GM18861 (cell line): ENCODE data around the gene STIM1.
A peak's percentile ranks its signal among the peaks of the same experiment; 100 is the strongest.

Experiments used
- ATAC-seq: cut with Tn5 transposase; IDR thresholded peaks from one replicate; pipeline ENCODE4 v1.9.1; 2021; ENCODE audit not compliant: unreplicated experiment

Gene STIM1

DNA sequence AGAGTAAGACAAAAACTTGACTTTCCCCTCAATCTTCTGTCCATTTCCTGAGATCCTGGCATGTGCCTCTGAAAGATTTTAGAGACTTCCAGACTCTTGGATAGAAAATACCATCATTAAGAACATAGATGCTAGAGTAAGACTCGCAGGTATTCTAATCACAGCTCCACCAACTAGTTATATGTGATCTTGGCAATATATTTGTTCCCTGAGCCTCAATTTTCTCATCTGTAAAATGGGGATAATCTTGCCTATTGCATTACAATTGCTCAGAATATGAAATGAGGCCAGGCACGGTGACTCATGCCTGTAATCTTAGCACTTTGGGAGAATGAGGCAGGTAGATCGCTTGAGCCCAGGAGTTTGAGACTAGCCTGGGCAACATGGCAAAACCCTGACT is 25.4 kb upstream of the STIM1 start:
- ATAC-seq = no peak

DNA sequence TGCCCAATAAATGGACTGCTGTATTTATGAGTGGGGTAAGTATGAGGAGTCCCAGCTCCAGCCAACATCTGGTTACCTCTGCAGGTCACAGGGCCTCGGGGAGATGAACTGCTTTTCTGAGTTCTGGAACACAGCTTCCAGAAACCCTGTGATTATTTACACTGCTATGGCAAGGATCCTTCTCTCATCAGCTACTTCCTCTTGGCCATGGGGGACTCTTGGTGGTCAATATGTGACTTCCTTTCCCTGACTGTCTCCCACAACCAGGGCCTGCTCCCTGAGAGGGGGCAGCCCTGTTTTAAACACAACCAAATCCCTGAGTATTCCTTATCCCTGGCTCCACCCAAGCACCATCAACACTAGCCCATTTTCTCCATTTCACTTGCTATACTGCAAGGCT is 24.7 kb upstream of the STIM1 start:
- ATAC-seq = no peak

DNA sequence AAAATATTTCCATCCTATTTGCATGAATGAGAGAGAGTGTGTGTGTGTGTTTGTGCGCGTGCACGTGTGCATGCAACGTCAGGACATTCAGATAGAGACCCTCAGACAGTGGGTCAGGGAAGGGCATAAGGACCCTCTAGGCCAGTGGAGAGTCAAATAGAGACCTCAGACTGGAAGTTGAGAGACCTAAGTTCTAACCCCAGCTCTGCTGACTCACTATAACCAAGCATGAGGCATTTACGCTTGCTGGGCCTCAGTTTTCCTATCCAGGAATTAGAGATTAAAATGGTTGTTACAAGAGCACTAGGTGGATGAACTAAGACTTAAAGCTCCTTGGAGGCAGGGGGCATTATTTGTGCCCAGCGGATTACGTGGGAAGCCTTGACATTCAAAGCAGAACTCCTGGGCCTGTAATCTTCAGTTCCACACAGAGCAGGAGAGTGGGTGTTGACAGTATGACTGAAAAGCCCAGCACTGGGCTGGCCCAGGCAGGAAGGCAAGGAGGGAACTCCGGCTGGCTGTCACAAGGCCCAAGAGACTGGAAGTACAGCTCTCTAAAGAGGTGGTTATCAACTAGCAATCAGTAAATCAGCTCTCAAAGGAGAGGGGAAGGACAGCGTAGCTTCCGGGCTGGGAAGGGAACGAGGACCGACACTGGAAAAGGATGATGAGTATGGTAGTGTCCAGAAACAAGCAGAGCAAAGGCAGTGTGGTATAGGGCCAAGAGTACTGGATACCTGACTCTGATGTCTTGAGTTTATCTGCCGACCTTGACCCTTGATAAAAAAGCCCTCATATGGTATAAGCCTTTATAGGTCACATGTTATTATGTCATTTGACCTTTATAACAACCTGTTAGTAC is 23.9 kb upstream of the STIM1 start:
- no peak for ATAC-seq

DNA sequence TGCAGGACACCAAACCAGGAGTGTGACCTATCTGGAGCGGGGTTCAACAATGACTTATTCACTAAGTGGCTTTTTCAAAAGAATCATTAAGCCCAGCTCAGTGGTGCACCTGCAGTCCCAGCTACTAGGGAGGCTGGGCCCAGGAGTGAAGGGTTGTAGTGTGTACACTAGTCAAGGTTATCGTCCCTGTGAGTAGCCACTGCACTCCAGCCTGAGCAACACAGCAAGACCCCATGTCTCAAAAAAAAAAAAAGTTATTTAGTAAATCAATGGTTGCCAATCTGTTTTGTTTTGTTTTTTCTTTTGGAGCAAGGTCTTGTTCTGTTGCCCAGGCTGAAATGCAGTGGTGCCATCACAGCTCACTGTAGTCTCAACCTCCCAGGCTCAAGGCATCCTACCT is 22.6 kb upstream of the STIM1 start:
- ATAC-seq = no peak

DNA sequence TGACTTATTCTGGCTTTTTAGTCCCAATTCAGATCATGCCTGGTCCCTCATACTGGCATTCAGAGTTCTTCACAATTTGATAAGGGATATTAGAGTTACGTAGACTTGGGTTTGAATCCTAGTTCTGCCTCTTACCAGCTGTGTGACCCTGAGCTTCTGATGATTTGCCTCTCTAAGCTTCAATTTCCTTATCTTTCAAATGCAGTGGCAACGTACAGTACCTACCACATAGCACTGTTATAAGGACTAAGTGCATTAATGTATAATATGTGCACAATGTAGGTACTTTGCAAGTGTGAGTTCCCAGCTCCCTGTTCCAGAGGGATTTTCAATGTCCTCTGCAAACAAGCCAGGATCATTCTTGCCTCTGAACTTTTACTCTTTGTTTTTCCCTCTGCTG is 22.0 kb upstream of the STIM1 start:
- no peak for ATAC-seq

DNA sequence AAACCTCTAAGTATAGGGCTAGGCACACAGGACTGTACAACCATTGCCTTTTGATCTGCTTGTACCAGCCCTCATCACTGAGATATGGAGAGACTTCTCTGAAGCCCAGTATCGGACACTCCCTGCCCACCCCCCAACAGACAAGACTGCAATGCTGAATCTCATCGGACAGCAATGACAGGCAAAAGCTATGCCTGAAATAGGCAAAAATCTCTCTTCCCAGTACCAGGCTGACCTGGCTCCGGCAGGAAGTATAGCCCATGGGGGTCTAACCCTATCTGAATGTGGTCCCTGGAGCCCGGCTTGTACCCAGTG is 21.2 kb upstream of the STIM1 start:
- ATAC-seq = no peak

DNA sequence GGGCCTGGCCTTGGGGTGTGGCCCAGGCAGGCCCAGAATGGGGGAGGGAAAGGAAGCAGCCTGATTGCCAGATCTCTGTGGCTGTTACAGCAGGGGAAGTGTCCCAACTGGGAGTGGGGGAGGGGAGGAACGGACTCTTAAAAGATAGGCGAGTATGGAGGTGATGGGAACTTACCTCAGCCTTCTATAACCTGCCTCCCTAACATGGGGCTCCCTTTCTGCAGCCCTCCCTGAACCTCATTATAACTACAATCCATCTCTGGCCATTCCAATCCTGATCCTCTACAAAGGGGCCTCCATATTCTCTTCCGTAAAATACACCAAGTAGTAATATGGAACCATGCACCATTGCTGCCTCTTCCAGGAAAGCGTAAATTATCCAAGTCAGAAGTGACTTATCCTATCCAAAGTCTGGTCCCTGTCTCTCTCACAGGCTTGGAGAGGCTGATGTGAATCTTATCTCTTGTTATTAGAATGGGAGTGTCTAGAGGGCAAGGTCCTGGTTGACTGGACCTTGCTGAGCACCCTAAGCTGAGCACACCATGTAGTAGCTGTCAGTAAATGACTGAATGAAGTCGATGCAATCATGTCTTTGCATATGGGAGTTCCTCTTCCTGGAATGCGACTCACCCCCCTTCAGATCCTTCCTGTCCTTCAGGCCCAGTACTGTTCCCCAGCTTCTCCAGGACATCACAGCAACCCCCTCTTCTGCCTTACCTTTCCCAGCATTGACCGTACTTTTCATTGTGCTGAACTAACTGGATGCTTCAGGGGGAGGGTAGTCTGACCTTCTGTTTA is 20.6 kb upstream of the STIM1 start:
- ATAC-seq = no peak

DNA sequence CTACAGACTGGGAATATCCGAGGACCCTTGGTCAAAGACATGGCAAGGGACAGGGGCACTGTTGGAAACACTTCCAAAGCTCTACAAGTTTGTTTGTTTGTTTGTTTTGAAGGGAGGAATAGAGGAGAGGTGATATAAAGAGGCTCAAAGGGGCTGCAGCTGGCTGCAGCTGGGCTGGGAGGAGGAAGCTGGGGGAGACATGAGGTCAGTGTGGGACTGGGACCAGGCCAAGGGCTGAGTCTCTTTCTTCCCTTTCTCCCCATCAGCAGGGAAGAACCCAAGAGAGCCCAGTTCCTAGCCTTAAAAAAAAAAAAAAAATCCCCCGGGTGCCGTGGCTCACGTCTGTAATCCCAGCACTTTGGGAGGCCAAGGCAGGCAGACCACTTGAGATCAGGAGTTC is 19.7 kb upstream of the STIM1 start:
- ATAC-seq = no peak

DNA sequence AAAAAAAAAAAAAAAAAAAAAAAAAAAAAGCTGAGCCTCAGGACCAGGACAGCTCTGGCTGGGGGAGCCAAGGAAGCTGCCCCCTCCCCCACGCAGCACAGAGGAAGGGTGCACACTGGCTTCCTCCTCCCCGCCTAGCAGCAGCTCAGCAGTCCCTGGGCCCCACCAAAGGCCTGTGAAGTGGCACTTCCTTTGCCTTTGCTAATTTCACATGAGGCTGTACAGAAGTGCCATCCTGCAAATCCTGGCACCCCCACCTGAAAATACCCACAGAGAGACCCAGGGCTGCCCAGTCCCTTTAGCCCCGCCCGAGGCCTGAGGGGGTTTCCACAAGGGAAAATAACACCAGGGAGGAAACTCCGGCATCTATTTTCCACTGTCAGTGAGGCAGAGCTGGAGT is 18.6 kb upstream of the STIM1 start:
- no peak for ATAC-seq

DNA sequence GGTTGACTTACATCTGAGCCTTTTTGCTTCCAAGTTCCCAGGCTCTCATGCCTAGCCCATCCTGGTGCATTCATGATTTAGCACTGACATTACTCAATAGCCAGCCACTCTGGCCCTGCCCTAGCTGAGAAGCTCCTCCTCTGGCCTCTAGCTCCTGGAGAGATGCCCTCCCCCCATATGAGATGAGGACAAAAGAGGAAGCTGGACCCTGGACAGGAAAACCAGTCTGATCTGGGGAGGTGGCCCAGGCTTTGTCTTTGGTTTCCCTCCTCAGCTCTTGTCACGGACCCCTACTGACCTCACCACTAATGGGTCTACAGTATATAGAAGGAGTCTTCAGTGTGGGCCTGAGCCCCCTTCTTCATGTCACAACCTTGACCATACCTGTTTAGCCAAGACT is 17.7 kb upstream of the STIM1 start:
- ATAC-seq = no peak

DNA sequence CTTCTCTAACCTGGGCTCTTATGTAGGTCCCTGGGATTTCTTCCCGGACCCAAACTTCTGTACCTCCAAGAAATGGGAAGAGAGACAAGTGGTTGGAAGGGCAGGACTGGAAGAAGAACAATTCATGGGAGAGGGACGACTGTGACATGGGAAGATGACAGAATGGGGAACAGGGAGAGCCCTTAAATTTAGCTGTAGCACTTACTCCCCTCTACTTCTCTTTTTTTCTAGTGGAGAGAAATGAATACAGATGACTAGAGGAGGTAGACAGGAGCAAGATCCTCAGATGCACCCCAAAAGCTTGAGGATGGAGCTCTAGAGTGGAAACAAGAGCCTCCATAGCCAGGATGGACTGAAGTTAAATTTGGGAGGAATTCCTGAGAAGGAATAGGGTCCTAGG is 17.0 kb upstream of the STIM1 start:
- no peak for ATAC-seq

DNA sequence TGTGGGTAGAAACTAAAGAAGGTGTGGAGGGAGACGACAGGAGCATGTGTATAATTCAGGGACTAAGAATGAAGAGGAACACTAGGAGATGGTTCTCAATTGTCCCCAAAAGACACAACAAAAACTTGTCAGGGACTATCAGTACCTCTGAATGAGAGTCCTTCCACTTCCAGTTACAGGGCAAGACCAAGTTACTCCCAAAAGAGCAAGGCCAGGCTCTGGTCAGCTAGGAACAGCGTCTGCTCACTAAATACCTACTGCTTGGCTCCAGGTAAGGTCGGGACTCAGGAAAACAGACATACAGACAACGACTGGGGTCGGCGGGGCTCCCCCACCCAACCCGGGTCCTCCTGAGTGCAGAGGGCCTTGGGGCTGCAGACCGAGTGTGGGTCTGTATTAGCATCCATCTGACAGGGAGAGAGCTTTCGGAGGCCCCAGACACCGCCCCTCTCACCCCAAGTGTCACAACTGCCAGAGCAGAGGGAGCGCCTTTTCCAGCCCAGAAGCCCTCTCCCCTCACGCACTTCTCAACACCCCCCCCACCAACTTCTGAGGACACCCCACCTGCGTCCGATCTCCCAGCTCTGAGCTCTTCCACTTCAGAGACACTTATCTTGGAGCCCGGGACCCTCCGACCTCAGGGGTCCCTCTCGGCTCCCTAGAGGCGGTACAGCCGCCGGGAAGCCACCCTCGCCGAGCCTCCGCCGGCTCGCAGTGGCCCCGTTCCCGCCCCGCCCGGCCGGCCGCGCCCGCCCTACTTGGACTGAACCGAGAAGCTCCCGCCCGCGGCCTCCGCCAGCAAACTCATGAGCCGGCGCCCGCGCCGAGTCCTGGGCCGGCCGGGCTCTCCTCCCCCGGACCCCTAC is 15.2 kb upstream of the STIM1 start:
- no peak for ATAC-seq

DNA sequence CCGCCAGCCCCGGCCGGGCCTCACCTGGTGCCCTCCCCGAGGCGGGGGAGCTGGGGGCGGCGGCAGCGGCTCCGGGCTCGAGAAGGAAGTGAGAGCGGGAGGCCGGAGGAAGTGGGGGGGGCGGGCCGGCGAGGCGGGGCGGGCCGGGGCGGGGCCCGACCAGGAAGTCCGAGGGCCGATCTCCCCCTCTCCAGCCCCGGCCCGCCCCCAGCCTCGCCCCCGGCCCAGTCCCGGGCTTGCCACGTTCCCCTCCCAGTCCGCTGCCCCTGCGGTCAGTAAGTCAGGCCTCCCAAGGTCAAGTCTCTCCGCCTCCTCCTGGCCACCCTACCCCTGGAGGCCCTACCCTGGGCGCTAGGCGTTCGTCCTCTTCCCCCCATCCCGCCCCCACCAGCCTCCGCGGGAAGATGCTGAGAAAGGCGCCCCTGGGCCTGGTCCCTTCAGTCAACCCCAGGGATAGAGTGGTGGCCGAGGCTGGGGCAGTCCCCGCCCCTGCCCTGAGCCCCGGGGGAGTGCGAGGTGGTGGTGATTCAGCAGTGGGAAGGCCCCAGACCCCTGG is 14.5 kb upstream of the STIM1 start, which contains the start of gene RHOG:
Gene RHOG, minus strand, starts transcription at position 90 of the 556 bp plus-strand sequence. CDS start 12,821 bp downstream, outside the sequence.
- peak; percentile 19 for ATAC-seq

DNA sequence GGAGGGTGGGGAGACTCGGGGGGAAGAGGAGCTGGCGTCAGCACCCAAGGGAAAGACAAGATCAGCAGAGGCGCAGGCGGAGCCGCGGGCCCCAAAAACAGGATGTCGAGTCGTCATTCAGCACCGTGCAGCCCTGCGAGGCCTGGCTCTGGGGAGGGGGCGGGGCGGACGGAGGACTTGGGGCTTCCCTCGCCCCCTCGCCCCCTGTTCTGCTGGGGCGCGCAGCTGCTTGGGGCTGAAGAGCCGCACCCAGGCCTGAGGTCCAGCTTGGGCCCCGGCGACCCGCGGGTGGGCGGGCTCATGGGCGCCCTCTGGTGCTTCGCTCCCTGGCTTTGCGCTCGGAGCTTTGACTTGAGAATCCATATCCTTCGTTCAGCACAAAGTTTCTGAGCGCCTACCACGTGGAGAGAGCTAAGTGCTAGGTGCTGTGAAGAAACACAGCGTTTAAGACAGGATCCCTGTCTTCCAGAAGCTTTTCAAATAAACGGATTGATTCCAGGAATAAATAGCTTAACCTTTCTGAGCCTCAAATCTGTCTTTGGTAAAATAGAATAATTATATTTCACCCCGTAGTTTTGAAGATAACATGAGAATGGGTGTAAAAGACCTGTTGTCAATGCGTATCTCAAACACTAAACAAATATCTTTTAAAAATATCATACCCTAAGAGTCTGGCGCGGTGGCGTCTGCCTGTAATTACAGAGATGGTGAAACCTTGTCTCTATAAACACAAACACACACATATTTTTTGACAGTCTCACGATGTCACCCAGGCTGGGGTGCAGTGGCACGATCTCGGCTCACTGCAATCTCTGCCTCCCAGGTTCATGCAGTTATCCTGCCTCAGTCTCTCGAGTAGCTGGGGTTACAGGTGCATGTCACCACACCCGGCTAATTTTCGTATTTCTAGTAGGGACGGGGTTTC is 13.8 kb upstream of the STIM1 start:
- ATAC-seq = peak; percentile 51

DNA sequence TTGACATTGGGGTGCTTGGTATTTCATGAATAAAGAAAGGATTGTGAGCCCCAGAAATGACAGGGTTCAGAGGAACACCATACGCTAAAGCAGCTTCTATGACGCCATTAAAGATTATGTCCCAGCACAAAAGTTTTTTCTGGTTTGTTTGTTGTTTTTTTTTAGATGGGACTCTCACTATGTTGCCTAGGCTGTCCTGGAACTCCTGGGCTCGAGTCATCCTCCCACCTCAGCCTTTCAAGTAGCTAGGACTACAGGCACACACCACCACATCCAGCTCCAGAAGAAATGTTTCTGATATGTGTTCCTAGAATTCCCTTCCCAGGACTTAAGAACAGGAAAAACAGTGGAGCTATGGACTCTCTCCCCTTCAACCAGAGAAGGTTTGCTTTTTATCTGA is 12.1 kb upstream of the STIM1 start:
- ATAC-seq = no peak

DNA sequence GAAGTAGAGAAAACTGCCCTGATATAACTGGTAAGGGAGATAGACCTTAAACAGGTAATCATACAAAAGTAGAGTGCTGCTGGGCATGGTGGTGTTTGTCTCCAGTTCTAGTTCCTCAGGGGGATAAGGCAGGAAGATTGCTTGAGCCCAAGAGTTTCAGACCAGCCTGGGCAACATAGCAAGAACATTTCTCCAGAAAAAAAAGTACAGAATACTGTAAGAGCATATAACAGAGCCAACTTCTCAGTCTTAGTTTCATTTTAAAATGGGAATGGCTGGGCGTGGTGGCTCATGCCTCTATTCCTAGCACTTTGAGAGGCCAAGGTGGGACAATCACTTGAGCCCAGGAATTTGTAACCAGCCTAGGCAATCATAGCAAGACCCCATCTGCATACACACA is 10.2 kb upstream of the STIM1 start:
- ATAC-seq = no peak

DNA sequence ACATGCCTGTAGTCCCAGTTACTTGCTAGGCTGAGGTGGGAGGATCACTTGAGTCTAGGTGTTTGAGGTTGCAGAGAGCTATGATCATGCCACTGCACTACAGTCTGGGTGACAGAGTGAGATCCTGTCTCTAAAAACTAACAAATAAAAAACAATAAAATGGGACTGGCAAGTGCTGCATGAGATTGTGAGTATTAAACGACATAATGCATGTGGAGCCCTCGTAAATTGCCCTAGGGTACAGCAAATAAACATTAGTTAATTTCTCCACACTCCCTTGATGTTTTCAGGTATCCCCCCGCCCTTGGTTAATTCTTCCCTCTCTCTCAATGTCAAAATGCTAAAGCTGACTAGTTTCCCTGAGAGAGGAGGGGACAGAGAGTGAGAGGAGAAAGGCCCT is 9.8 kb upstream of the STIM1 start:
- no peak for ATAC-seq

DNA sequence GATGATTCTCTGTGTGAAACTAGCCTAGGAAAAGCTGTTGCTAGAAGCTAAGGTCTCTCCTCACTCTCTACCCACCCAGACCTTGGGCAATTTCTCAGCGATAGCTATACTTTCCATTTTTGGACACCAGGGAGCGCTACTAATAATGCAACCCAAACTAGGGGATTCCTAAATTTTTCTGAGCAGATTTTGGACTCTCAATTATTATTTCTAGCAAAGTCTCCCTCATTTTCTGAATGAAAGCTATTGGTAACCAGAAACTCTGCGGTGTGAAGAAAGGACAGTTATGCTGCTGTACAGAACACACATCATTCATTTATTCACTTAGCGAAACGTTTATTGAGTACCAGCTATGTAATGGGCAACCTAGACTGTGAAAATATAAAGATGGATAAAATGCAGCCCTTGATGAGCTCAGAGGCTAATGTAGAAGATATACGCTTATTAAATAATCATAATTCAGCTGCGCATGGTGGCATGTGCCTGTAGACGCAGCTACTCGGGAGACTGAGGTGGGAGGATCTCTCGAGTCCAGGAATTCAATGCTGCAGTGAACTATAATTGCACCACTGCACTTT is 6.1 kb upstream of the STIM1 start:
- ATAC-seq = peak; percentile 45

DNA sequence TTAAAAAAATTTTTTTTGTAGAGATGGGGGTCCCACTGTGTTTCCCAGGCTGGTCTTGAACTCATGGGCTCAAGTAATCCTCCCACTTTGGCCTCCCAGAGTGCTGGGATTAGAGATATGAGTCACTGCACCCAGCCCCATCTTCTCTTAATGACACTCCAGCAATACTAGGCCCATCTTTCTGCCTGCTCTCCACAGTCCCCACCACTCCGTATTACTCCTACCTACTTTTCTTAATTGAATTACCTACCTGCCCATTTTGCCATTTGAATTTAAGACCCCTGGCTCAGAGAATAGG is 2.0 kb upstream of the STIM1 start:
- no peak for ATAC-seq
